ENCODE results near the gene HOXA13. TPM values are rescaled to one million over a fixed set of nuclear protein-coding genes. Genes with fewer than 3 reads are reported as not detected.

The HOXA13 gene
- total RNA-seq, 1 experiment from 2014 or later: 12.1 TPM

- TF ChIP-seq, protein P1, sequence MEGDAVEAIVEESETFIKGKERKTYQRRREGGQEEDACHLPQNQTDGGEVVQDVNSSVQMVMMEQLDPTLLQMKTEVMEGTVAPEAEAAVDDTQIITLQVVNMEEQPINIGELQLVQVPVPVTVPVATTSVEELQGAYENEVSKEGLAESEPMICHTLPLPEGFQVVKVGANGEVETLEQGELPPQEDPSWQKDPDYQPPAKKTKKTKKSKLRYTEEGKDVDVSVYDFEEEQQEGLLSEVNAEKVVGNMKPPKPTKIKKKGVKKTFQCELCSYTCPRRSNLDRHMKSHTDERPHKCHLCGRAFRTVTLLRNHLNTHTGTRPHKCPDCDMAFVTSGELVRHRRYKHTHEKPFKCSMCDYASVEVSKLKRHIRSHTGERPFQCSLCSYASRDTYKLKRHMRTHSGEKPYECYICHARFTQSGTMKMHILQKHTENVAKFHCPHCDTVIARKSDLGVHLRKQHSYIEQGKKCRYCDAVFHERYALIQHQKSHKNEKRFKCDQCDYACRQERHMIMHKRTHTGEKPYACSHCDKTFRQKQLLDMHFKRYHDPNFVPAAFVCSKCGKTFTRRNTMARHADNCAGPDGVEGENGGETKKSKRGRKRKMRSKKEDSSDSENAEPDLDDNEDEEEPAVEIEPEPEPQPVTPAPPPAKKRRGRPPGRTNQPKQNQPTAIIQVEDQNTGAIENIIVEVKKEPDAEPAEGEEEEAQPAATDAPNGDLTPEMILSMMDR (conservative IDR thresholded peaks at IDR 0.05; ENCODE audit: low read depth, low read length): peak; percentile 91
- TF ChIP-seq EZH2phosphoT487 (IDR thresholded peaks at IDR 0.05; ENCODE audit: borderline replicate concordance, low read length): no peak
- no peaks in the 10 kb centered on the region for H3K9me3 ChIP-seq (ENCODE audit: low read length)
- peaks cover 12% of the 10 kb centered on the region; the same call in 1 of the 2 replicates for H4K20me1 ChIP-seq (ENCODE audit: low read length)
- ATAC-seq: no peak
- peak overlapping the region; percentile 97 for H3K9ac ChIP-seq (ENCODE audit: low read length)
- H3K27me3 ChIP-seq (ENCODE audit: low read length): no peaks in the 10 kb centered on the region
- peak; percentile 89 for DNase-seq
- peaks cover 14% of the 10 kb centered on the region for H3K4me1 ChIP-seq (ENCODE audit: insufficient read depth, low read length)
- H3K27ac ChIP-seq (ENCODE audit: low read length): peak overlapping the region; percentile 21; the same call in 1 of the 2 replicates
- no TSS peak for BruUV-seq (replicated peaks)
- H3K9me2 ChIP-seq (replicated peaks; ENCODE audit: low read length): no peaks in the 10 kb centered on the region
- ChIA-PET CTCF (interaction anchor here (0.6 to 2.1 kb wide), 19 partner anchors 9 to 865 kb away, joined by 3 to 35 read pairs (median 4); partner anchors contain the start of gene TAX1BP1), POLR2A (ENCODE audit: unreplicated experiment) (interaction anchor here (0.6 kb wide), 5 partner anchors 20 to 841 kb away, joined by 3 to 7 read pairs (median 4); no protein-coding TSS in a partner anchor)
- H3K36me3 ChIP-seq (ENCODE audit: low read depth, low read length): 0 out of 2 replicates have a peak, but pooled peaks cover 6% of the 10 kb centered on the region
- H3K4me2 ChIP-seq (ENCODE audit: low read length): peak overlapping the region; percentile 99
- intact Hi-C loops (cut with micrococcal nuclease): loop anchor here (1.0 to 5.0 kb wide), 9 partner anchors 380 to 896 kb away; partner anchors contain the start of genes HIBADH and TAX1BP1
- H2AFZ ChIP-seq (ENCODE audit: low read length): no peak overlapping the region
- peak overlapping the region; percentile 91 for H3K4me3 ChIP-seq (ENCODE audit: low read length)
- no peaks in the 10 kb centered on the region for H3F3A ChIP-seq (ENCODE audit: low read length, unreplicated experiment)
- H3K79me2 ChIP-seq (ENCODE audit: low read length): peaks cover 95% of the 10 kb centered on the region
Measured at GRCh38 chr7:27196287-27196767, 3.6 kb downstream of the HOXA13 start.

GRCh38 chr7:27194686-27195379, 5.1 kb downstream of the HOXA13 start:
- Histone ChIP-seq H3K9me2 (replicated peaks; ENCODE audit: low read length) (no peaks in the 10 kb centered on the region), H3K27me3 (ENCODE audit: low read length) (no peaks in the 10 kb centered on the region), H3K4me1 (ENCODE audit: insufficient read depth, low read length) (peaks cover 29% of the 10 kb centered on the region), H2AFZ (ENCODE audit: low read length) (peak overlapping the region; percentile 5; the same call in 1 of the 2 replicates), H3F3A (ENCODE audit: low read length, unreplicated experiment) (no peaks in the 10 kb centered on the region), H3K27ac (ENCODE audit: low read length) (peak overlapping the region; percentile 97), H3K4me2 (ENCODE audit: low read length) (peak overlapping the region; percentile 99), H3K36me3 (ENCODE audit: low read depth, low read length) (0 out of 2 replicates have a peak, but pooled peaks cover 6% of the 10 kb centered on the region), H3K9ac (ENCODE audit: low read length) (peak overlapping the region; percentile 97), H3K4me3 (ENCODE audit: low read length) (peak overlapping the region; percentile 91), H4K20me1 (ENCODE audit: low read length) (peaks cover 12% of the 10 kb centered on the region; the same call in 1 of the 2 replicates), H3K9me3 (ENCODE audit: low read length) (no peaks in the 10 kb centered on the region), H3K79me2 (ENCODE audit: low read length) (peaks cover 97% of the 10 kb centered on the region)
- ATAC-seq (no peak), DNase-seq (peak; percentile 40)
- TF ChIP-seq, protein P1 (conservative IDR thresholded peaks at IDR 0.05; ENCODE audit: low read depth, low read length): no peak
- TF ChIP-seq EZH2 (IDR thresholded peaks at IDR 0.05; ENCODE audit: low read length, unreplicated experiment) (no peak), EZH2phosphoT487 (IDR thresholded peaks at IDR 0.05; ENCODE audit: borderline replicate concordance, low read length) (no peak)
- CTCF ChIA-PET: interaction anchor here (0.6 to 2.1 kb wide), 3 partner anchors 25 to 413 kb away, joined by 3 to 35 read pairs (median 5); no protein-coding TSS in a partner anchor
- intact Hi-C loops (cut with micrococcal nuclease): loop anchor here (1.0 to 5.0 kb wide), 3 partner anchors 40 to 897 kb away; partner anchors contain the start of gene TAX1BP1
- POLR2A ChIA-PET (ENCODE audit: unreplicated experiment): interaction anchor here (0.5 to 1.2 kb wide), 5 partner anchors 9 to 384 kb away, joined by 3 to 9 read pairs (median 3); partner anchors contain the start of gene HOXA11
- BruUV-seq (replicated peaks): no TSS peak

All from PC-3 (cell line).